Fibroblast of peridontal ligament (primary cell): ENCODE results near the gene LSMEM2.
"Not testable (repeated sequence)": the region's sequence is repeated elsewhere in the genome, so short reads cannot be mapped to it uniquely, and the experiment has no call there.

Experiments
- DNase-seq: peaks from one replicate; pipeline ENCODE4 v3.0.0-alpha.2; 2010; ENCODE audit errors: extremely low read depth

The LSMEM2 gene

DNA sequence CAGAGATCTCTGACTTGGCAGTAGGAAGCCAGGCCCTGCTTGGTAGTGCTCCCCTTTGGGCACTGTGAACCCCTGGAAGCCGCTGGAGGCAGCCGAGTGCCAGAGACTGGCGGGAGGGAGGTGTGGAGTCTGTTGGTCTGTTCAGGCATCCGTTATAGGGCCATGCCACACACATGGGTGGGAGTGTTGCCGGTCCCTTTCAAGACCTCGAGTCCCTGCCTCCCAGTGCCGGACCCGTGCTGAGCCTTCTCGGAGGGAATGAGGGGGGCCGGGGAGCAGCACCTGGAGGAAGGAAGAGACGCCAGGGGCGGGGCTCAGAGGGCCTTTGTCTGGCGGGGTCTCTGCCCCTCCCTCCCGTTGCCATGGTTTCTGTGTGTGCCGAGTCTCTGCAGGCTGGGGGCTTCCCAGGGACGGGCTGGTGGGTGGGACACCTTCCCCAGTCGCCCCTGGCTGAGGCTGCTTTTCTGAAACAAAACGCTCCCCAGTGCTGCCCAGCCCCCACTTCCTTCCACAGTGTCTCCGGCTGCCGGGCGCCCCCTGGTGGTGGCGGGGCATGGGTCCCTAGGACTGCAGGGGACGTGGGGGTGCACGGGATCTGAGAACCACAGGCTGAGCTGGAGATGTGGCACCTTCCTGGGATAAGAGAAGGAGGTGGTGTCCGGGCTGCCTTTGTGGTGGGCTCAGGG lies 32.9 kb upstream of the LSMEM2 start:
- peak; percentile 84 for DNase-seq

DNA sequence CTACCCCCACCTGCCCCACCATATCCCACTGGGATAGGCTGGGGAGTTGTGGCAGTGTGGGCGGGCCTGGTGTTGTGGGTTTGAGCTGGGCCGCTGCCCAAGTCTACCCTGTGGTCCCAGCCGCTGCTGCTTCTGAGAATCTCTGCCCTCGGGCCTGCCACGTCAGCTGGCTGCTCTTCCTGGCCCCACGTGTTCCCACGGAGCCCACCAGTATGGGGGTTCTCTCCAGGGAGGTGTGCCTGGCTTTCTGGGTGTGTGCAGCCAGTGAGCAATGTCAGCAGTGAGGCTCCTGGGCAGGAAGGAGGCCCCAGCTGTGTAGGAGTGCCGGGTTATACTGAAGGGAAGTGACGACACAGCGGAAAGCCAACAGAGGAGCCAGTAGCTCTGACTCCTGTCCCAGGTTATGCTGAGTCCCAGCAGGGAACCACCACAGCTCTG lies 32.4 kb upstream of the LSMEM2 start:
- DNase-seq, result peak; percentile 88

DNA sequence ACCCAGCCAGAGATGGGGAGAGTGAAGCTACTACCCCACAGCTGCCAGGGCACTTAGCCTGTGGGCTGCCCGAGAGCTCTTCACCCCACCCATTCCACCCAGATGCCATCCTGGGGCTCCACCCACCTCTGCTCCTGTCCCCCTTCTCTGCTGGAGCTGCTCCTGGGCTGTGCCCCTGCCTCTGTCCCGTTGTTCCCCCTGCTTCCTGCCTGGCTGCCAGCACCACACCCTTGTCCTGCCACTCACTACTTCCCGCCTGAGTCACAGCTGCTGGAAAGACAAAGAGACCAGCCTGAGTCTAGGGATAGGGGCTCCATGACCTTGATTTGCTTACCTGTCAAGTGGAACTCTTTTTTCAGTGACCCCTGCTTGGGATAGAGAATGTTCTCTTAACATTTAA lies 30.5 kb upstream of the LSMEM2 start:
- DNase-seq, result no peak

- DNase-seq, result no peak
These were observed 29.4 kb upstream of the LSMEM2 start for GRCh38 chr3:50249457-50249856.

- no peak for DNase-seq
These were observed 28.4 kb upstream of the LSMEM2 start for GRCh38 chr3:50250514-50250913.

DNA sequence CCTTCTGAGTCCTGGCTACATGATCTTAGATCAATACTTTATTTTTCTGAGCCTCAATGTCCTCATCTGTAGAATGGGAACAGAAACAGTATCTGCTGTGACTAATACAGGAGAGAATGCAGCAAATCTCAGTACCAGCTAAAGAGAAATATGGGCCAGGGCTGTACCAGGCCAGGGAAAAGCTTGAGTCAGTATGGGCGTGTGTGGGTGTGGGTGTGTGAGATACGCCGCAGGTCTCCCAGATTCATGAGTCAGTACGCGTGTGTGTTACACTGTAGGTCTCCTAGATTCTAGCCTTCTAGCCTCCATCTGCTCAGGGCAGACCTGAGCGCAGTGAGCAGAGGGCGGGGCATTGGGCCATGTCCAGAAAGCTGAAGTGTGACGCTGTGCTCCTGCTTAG lies 27.7 kb upstream of the LSMEM2 start:
- DNase-seq, result peak; percentile 73

DNA sequence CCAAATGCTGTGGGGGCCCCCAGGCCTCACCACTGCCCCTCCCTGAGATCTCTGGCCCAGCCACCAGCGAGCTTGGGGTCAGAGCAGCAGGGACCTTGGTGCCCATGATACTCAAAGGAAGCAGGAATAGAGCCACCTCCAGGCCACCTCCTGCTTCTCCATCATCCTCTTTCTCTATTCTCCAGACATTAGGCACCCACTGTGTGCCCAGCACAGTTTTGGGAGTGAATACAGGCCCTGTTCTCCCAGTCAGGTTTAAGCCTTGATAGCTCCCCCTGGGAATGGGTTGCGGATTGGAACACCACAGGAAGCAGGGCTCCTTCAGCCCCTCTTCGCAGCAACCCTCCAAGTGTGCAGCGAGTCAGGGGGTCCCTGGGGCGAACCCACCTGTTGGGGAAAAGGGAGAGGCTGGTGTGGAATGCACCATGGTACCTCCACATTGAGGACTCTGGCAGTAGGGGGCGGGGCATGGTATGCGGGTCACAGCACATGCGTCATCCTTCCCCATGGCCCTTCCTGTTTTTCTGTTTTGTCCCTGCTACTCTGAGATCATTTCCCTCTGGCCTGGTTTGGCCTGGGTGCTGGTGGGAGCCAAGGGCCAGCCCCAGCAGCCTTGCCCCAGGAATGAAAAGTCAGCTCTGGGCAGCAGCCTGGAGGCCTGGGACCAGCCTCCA lies 24.2 kb upstream of the LSMEM2 start:
- no peak for DNase-seq

DNA sequence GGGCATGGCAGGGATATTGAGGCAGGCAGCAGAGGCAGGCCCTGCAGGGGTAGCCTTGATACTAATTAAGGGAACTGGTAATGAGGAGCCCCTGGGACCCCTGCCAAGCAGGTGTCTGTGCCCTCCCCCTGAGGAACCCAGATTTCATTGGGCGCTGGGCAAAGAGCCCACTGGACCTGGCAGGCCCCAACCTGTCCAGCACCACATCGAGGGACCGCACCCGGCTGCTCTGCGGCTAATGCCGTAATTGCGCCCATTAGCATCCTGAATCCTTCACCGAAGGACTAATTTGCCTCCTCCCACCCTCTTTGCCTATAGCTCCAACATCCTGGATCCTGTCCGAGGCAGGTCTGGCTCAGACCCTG lies 23.7 kb upstream of the LSMEM2 start:
- DNase-seq, result no peak

GRCh38 chr3:50256978-50257890 lies 21.7 kb upstream of the LSMEM2 start:
- no peak for DNase-seq

GRCh38 chr3:50258029-50258680 lies 20.7 kb upstream of the LSMEM2 start:
- no peak for DNase-seq

DNA sequence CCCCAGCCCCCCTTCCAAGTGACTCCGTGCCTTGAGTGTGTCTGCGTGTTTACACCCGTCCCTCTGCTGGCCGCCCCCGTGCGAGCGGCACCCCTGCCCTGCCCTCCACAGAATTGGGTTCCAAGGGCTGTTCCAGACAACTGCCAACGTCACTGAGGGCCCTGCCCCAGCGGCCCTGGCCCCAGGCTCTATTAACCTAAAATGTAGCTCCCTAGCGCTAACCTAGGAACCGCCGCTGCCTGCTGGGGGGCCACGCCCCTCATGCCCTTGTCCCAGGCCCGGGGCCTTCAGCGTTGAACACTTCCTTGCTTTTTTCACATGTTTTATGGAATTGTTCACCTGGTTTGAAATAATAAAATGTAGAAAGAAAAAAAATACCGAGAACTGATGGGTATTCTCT lies 19.9 kb upstream of the LSMEM2 start:
- DNase-seq, result no peak

- DNase-seq, result no peak
These were observed 19.4 kb upstream of the LSMEM2 start for GRCh38 chr3:50259432-50260026.

DNA sequence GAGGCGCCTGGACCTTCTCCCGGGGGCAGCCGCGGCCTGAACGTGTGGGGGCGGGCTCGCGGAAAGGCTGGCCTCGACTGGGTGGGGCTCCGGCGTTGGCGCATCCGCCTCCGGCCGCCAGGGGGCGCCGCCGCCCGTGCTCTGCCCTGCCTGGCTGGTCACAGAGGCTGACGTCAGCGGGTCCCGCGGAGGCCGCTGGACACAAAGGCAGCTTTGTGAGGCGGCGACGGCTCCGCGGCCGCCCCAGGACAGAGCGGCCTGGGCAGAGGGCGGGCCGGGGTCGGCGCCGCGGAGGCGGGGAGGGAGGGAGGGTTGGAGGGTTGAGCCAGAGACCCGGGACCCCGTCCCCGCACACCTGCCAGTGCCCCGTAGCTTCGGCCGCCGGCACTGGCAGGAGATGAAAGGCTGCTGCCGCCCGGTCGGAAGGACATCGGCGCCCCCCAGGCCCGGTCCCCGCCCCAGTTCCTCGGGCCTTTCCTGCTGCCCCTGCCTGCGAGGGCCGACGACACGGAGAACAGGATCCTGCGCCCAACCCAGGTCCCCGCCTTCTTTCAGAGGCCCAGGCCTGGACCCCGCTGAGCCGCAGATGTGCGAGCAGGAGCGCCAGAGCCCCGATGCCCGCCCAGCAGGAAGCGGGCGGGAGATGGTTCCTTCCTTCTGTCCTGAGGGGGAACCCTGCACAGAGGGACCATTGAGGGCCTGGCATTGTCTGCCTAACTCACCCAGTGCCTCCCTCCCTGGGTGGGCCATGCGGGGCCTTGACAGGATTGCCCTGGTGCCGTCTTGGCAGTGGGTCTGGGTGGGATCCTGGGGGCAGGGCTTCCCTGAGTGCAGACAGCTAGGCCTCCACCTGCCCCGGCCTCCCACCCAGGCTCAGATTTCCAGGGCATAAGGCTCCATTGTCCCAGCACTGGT lies 18.6 kb upstream of the LSMEM2 start:
- DNase-seq, result peak; percentile 81

DNA sequence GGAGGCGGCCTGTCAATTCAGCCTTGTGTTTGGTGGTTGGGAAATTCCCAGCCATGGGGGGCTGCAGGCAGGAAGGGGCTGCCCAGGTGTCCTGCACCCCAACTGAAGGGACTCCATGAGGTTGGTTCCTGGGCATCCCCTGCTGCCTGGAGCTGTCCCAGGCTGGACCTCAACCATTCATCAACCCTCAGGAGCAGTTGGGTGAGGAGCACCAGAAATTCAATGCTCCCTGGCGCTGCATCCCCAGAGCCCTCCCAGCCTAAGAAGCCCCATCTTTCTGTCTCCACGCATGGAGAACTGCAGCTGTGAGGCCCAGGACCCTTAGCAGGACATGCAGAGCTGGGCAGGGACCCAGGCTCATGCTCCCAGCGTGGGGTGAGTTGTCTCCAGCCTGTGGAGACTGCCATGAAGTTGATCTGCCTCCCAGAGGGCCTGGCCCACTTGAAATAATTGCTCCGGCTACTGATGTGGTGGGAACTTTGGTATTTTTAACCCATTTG lies 17.9 kb upstream of the LSMEM2 start:
- DNase-seq, result no peak

DNA sequence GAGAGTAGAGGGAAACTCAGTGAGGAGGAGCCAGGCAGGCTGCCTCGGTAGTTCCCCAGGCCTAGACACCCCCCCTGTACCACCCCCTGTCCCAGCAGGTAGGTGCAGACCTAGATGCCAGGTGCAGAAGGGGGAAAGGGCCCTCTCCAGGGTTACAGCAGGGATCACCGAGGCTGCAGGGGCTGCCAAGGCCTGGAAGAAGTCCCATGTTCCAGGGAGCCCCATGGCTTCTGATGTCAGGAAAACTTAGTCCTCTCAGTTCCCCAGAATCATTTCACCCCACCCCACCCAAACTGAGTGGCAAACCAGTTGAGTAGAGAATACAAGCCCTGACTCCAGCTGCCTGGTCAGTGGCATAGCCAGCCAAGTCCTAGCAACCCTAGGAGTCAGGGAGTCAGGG lies 17.4 kb upstream of the LSMEM2 start:
- DNase-seq, result no peak

- not testable (repeated sequence) for DNase-seq
These were observed 16.7 kb upstream of the LSMEM2 start for GRCh38 chr3:50262200-50262599.

DNA sequence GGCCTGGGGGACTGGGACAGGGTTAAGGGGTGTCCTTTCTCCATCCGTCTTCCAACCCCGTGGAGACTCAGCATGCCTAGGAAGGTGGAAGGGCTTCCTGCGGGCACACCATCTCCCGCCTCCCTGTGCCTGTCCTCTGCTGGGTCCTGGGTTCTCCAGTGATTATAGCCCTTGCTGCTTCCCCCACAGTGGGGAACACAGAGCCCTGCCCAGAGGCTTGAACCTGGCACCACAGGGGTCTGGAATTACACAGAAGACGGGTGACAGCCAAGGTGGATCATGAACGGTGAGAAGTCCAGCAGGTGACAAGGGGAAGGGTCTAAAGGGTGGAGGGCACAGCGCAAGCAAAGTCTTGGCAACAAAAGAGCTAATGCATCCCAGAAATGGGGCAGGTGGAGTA lies 16.1 kb upstream of the LSMEM2 start:
- no peak for DNase-seq

DNA sequence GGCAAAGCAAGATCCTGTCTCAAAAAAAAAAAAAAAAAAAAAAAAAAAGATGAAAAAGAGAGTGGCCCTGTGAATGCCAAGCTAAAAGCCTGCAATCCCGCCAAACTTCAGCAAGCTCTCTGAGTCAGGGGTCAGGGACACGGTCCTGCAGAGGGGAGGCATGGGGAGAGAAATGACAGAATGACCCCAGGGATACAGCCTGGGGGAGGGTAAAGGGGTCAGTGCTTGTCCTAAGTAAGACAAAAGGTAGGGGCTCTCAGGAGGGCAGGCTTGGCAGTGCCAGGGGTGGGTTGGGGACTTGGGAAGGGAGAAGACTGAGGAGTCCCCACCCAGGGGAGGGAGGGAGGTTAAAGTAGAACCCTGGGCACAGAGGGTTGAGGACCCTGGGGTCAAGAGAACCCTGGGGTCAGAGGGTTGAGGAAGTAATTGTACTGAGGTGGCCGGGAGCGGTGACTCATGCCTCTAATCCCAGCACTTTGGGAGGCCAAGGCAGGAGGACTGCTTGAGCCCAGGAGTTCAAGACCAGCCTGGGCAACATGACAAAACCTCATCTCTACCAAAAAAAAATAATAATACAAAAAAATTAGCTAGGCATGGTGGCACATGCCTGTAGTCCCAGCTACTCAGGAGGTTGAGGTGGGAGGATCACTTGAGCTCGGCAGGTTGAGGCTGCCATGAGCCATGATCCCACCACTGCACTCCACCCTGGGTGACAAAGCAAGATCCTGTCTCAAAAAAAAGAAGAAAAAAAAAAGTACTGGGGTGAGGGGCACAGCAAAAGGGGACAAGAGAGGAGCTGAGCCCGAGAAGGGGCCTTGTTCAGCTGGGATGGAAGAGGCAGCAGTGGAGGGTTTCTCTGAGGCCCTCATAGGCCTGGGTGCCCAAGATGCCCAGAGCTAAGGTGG lies 15.2 kb upstream of the LSMEM2 start:
- no peak for DNase-seq

DNA sequence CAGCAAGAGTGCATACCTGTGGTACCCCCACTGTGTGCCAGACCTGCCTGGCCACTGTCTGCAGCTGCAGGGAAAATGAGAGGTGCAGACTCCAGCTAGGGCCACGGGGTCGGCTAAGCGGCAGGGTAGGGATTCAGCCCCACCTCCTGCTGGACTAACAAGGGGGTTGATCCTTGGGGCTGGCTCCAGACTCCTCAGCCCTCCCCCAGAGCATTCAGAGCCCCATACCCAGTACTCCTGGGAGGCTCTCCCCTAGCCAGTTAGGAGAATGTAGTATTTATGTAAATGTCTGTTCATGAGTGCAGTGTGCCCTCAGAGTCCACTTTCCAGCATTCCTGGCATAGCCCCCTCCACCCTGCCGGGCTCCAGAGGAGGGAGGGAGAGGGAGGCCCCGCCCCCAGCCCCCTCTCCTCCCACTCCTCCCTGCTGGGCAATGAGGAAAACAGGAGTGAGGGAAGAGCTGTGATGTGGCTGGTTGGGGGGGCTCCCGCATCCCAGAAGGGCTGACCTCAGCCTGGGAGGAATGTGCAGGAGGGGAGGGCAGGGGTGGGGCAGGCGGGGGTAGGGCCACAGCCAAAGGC lies 14.4 kb upstream of the LSMEM2 start:
- peak; percentile 94 for DNase-seq
